NT2/D1 (cell line): ENCODE measurements around the gene ELL2.

ENCODE experiments used
- YY1 ChIP-seq: IDR thresholded peaks from 2 replicates; pipeline ENCODE4 v1.6.1; 2011; ENCODE audit not compliant: insufficient read length, insufficient read depth
- ZNF274 ChIP-seq: IDR thresholded peaks from 2 replicates; pipeline ENCODE4 v1.6.1; 2011; ENCODE audit warnings: mild to moderate bottlenecking, low read depth, low read length

DNA sequence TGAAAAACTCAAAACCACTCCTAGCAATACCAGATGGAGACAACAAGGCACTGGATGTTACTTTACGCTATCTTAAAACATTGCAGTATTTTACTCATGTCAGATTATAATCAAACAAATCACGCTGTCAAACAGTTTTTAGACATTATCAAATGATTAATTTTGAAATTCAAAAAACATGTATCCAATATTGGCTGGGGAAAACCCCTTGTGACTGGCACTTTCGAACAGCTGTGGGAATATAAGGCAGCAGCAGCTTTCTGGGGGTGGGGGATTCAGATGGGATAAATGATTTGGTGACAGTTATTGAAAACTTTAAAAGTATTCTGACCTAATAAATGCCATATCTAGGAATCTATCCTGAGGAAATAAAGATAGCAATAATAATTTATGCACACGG, 28.7 kb downstream of the ELL2 start:
- no peak for TF ChIP-seq ZNF274
- TF ChIP-seq YY1, result no peak
